Stimulated activated CD4-positive, alpha-beta T cell treated with anti-CD3 and anti-CD28 coated beads, TNF-alpha, amount 100 ng/mL, for 1 hour (primary cell): ENCODE data around the gene FOXN1.

Source experiments
- DNase-seq, 3 donors: peaks; one replicate each; pipeline ENCODE4 v3.0.0-alpha.2; 2020; ENCODE audit warnings: low read depth in 3 of 3, low spot score in 1 of 3

FOXN1 gene

DNA sequence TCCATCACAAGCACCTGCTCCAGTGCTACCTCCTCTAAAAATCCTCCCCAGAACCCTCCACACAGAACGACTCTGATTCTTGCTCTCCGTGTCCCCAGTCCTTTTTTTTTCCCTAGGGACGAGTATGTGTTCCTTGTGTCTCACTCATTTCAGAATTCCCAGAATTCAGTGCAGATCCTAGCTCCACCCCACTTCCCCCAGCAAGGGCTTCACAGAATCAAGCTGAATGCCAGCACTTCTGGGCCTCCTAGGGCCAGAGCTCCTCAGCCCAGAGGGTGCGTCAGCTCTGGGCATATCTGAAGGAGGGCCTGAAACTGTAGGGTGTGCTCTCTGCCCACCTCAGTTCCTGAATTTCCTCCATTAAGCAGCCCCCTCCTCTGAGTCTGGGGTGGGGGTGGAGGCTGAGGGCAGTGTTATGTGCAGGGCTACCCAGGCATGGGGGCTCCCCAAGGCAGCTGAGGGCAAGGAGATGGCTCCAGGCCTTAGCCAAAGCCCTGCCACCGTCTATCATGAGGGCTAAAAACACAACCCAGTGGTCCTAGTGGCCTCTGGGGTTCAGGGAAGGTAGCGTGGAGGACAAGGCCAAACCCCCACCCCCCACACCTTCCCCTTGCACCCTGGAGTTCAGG, 39.8 kb downstream of the FOXN1 start:
- no peak for DNase-seq

GRCh38 chr17:28547096-28547622, 41.0 kb downstream of the FOXN1 start:
- no peak for DNase-seq

GRCh38 chr17:28547623-28548416, 41.7 kb downstream of the FOXN1 start:
- peak in 2 of 3 donors; percentile 20 to 49 for DNase-seq

DNA sequence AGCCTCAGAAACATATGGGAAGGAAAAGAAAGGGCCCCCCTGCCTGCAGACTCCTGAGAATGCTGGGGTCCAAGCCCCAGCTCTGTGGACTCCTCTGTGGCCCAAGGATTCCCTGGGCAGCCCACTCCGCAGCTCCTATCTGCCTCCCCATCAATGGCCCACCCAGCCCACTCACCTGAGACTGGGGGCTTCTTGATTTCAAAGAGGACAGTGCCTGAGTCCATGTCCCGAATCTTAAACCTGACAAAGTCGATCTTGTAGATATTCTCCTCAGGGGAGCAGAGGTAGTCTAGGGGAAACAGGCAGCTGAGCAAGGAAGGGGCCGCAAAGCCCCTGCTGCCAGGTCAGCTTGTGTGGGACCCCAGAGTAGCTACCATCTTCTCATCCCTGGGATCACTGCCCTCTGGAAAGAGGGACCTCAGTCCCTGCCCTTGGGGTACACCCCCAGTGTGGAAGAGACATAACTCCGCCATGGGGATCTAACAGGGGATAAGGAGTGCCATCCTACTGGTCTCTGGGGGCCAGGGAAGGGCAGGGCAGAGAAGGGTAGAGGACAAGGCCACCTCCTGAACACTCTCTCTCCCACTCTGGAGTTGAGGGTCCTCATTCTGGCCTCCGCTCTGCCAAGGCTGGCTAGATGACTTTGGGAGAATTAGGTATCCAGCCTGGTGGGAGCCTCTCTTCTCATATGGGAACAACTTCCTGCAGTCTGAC, 42.4 kb downstream of the FOXN1 start:
- no peak for DNase-seq

GRCh38 chr17:28549236-28550132, 43.3 kb downstream of the FOXN1 start:
- peak in 2 of 3 donors; percentile 21 to 31 for DNase-seq

DNA sequence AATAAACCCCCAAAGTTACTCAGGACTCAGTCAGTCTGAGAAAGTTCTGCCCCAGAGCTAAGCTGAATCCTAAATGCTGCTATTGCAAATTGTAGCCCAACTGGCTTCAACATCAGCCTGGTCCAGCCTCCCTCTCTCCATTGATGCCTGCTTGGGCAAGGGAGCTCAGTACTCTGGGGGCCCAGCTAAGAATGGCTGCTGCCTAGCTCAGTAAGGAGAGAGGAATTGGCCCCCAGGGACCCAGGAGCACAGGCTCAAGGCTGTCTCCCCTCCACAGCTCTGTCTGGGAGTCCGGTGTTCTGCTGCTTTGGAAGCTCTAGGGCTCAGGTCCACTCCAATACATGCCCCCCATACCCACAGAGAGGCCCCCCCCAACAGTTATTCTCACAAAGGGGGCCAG, 44.7 kb downstream of the FOXN1 start:
- DNase-seq, result no peak

- DNase-seq, result no peak
Measured at GRCh38 chr17:28551421-28552175, 45.5 kb downstream of the FOXN1 start.

GRCh38 chr17:28552176-28552999, 46.2 kb downstream of the FOXN1 start, which contains the start of gene UNC119:
Gene UNC119, minus strand, starts transcription at chr17:28552624. Its CDS starts 67 bp downstream, at chr17:28552557.
- DNase-seq, result peak; percentile 39 to 78 (median 55)

- DNase-seq, result no peak
Measured at GRCh38 chr17:28553000-28553505, 46.9 kb downstream of the FOXN1 start.

GRCh38 chr17:28554565-28554964, 48.4 kb downstream of the FOXN1 start:
- DNase-seq, result no peak

DNA sequence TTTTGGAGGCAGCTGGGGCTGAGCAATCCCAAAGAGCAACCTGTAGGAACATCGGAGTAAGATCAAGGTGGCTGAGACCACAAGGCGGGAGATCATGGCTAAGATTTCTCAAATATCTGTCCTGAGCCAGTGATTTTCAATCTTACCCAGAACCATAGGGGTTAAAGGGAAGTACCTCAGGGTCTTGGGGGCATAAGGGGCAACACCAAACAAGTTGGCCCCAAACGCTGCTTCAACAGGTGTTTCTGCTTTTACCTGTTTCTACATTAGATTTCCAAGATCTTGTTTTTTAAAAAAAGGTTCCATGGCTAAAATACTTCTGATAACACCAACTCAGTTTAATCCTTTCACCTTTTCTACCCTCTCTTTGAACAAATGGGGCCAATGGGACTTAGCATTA, 48.9 kb downstream of the FOXN1 start:
- no peak for DNase-seq

GRCh38 chr17:28563475-28563874, 57.3 kb downstream of the FOXN1 start:
- DNase-seq, result no peak

GRCh38 chr17:28567604-28568003, 61.5 kb downstream of the FOXN1 start:
- DNase-seq, result no peak

- no peak for DNase-seq
Measured at GRCh38 chr17:28569446-28569845, 63.3 kb downstream of the FOXN1 start.

DNA sequence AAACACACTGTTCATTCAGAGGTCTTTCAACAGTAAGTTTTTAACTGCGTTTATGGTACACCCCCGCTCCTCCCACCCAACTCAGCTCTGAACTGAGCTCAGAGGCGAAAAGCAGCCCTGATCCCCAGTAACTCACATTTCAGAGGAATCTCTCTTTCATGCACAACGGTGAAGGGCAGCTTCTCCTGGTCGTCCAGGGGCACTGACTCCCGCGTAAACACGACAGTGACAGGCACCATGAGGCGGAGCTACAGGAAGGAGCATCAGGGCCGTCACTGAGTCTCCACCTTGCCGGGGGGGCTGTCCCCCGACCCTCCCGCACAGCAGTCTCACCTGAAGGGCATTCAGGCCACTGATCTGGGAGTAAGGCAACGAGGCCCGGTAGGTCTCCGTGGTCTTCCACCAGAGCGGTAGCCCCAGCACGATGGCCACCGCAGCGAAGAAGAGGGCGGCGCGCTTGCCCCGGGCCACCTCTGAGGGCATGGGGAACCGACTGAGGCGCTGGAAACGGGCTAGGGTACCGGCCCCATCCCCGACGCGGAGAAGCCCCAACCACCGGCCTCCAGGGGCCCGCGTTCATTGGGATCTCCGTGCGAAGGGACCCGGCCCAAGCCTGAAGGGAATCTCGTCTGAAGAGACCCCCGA, 64.7 kb downstream of the FOXN1 start:
- DNase-seq, result peak in 1 of 3 donors; percentile 30

DNA sequence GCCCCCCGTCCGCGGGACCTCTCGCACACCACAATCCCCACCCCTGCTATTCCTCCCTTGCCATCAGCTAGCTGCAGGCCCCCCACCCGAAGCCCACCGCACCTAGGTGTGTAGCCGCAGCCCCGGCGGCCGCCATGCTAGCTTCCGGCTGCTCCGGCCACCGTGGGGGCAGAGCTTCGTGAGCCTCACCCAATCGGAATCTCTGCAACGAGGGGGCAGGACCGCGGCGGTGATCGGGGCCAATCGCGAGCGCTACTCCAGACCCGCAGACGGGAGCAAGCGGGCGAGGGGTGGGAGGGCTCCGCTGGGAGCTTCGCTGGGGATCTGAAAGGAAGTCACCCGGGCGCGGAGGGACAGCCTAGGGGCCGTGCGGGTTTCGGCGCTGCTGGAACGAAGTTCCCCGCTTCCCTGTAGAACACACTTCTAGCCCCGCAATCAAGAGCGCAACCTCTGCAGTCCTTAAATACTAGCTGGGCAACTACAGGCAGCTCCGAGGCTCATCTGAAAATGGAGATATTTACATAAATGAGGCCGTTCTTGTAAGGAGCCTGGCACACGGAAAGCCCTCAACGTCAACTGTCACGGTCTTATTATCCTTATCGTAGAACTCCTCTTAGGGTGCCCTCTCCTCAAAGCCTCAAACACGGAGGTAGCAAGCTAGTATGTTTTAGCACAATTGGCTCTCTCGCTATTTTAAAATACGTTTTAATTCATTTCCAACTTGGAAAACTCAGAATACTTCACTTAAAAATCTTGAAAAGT, 65.4 kb downstream of the FOXN1 start, which contains the start of gene PIGS:
PIGS (minus strand) TSS at position 164 of the 762 bp plus-strand sequence; CDS start at position 136, 28 bp downstream.
- DNase-seq, result peak; percentile 69 to 81 (median 81)

DNA sequence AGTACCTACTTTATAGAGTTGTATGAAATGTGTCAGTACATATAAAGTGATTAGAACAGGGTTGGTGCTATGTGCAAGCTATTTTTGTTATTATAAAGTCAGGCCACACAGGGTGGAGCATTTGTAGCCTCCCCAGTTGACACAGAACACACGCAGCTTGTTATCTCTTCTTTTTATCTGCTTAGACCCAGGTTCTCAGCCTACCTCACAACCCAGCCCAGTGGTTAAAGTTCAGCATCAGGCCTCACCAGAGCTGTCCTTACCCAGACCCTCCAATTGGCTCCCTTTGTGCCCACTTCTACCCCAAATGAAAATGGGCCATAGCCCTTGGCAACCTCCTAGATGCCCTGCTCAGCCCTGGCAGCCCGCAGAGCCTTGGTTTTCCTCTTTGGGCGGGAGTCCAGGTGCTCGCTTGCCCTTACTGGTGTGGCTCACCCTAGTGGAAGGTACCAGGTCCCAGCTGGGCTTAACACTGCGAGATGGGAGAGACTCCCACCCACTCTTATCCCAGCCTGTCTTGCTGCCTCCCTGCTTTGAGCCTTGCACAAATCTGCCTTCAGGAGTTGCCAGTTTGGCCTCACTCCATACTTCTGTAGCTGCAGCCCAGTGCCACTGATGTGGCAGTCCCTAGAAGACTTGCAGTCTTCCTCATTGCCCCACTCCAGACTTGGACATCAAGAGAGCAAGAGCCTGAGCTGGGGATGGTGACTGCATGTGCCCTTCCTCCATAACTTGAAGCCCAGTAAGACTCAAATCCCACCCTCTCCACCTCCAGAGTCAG, 66.3 kb downstream of the FOXN1 start:
- DNase-seq, result no peak
